ENCODE measurements around the gene NABP1.

DNA sequence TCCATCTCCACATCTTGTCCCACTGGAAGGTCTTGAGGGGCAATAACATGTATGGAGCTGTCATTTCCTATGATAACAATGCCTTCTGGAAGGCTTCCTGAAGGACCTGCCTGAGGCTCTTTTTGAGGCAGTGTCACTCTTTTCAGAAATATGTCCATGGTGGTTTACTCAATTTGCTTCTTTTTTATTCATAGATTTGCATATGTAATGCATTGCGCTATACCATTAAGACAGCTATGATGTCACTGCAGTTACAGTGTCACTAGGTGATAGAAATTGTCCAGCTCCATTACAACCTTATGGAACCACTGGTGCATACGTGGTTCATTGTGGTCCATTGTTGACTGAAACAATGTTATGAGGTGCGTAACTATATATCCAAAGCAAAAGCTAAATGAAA, 19.9 kb downstream of the NABP1 start:
- TF ChIP-seq EZH2 (IDR thresholded peaks at IDR 0.05; ENCODE audit: insufficient read depth, poor library complexity, severe bottlenecking) (no peak), EZH2phosphoT487 (IDR thresholded peaks at IDR 0.05; ENCODE audit: insufficient read depth, low read depth) (no peak)
